ENCODE measurements around the gene TADA2B. TPM values are rescaled to one million over a fixed set of nuclear protein-coding genes. Genes with fewer than 3 reads are reported as not detected.

Gene TADA2B
- total RNA-seq, 2 donors from 2014 or later, result 24.0 to 27.2 TPM

DNA sequence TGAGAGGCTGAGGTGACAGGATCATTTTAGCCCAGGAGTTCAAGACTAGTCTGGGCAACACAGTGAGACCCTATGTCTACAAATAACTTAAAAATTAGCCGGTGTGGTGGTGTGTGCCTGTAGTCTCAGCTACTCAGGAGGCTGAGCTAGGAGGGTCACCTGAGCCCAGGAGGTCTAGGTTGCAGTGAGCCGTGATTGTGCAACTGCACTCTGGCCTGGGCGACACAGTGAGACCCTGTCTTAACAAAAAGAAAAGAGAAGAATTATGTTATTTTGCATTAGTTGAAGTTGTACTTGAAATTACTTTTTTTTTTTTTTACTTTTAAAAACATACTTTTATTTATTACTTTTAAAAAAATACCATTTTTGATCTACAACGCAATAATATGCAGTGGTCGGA, 21.8 kb upstream of the TADA2B start:
- Histone ChIP-seq H3K27ac (no peak overlapping the region), H3K9me3 (no peaks in the 10 kb centered on the region), H3K4me1 (no peaks in the 10 kb centered on the region), H3K9ac (ENCODE audit: low read depth in 2 of 2, low read length in 2 of 2) (no peak overlapping the region), H3K36me3 (no peaks in the 10 kb centered on the region), H3K27me3 (no peaks in the 10 kb centered on the region), H3K4me3 (no peak overlapping the region)
- intact Hi-C loops (cut with DNase I), result no loop called here
- TF ChIP-seq, protein P1, sequence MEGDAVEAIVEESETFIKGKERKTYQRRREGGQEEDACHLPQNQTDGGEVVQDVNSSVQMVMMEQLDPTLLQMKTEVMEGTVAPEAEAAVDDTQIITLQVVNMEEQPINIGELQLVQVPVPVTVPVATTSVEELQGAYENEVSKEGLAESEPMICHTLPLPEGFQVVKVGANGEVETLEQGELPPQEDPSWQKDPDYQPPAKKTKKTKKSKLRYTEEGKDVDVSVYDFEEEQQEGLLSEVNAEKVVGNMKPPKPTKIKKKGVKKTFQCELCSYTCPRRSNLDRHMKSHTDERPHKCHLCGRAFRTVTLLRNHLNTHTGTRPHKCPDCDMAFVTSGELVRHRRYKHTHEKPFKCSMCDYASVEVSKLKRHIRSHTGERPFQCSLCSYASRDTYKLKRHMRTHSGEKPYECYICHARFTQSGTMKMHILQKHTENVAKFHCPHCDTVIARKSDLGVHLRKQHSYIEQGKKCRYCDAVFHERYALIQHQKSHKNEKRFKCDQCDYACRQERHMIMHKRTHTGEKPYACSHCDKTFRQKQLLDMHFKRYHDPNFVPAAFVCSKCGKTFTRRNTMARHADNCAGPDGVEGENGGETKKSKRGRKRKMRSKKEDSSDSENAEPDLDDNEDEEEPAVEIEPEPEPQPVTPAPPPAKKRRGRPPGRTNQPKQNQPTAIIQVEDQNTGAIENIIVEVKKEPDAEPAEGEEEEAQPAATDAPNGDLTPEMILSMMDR (IDR thresholded peaks at IDR 0.05), result no peak
- no peak for DNase-seq

DNA sequence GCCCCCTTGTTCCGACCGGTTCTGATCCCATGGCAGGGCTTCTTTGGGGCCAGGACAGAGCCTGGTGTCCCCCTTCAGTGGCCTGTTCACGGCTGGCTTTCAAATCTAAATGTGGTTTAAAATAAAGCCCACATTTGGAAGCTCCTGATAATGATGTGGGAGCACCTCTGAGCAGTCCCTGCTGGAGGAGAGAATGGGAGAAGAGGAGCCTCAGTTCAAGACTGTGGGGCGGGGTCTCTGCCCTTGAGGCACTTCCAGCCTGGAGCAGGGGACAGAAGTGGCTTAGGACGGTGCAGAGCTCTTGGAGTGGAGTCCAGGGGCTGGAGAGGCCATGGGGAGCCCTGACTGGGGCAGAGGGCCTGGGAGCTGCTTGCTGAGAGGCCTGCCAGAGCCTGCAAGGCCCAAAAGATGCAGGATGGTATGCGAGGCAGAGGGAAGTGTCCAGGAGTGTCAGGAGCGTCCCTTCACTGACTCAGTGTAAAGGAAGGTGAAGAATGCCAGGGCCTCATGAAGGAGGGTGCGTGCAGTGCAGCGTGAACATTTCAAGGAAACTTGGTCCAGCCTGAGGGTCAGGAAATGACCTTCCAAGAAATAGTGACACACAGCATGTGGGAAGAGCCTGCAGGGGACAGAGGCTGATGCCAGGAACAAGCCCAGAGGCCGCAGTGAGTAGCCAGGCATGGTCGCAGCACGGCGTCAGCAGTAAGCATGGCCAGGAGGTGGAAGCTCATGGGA, 21.1 kb upstream of the TADA2B start:
- Histone ChIP-seq H3K9ac (ENCODE audit: low read depth in 2 of 2, low read length in 2 of 2) (no peak overlapping the region), H3K36me3 (no peaks in the 10 kb centered on the region), H3K9me3 (no peaks in the 10 kb centered on the region), H3K4me1 (no peaks in the 10 kb centered on the region), H3K4me3 (no peak overlapping the region), H3K27ac (no peak overlapping the region), H3K27me3 (no peaks in the 10 kb centered on the region)
- no peak for DNase-seq
- TF ChIP-seq, protein P1 (IDR thresholded peaks at IDR 0.05), result no peak
- intact Hi-C loops (cut with DNase I), result no loop called here

DNA sequence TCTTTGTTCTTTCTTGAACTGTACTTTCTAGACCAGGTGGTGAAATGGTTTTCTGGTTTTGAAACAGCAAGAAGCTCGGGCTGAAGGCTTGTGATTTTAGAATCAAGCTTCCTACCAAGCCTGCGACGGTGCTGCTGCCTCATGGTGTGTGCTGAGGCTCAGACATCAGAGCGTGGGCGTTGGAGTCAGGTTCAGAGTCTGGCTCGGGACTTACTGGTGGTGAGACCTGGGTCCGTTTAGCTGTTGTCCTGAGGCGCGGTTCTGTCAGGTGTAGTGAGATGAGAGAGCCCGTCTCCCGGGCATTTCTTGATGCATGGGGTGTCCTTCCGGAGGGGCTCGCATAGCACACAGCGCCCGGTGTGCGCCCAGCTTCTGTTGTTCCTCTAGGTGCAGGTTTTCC, 19.7 kb upstream of the TADA2B start:
- Histone ChIP-seq H3K36me3 (no peaks in the 10 kb centered on the region), H3K9ac (ENCODE audit: low read depth in 2 of 2, low read length in 2 of 2) (no peak overlapping the region), H3K4me1 (no peaks in the 10 kb centered on the region), H3K27me3 (no peaks in the 10 kb centered on the region), H3K27ac (no peak overlapping the region), H3K9me3 (no peaks in the 10 kb centered on the region), H3K4me3 (no peak overlapping the region)
- intact Hi-C loops (cut with DNase I), result no loop called here
- no peak for DNase-seq
- TF ChIP-seq, protein P1 (IDR thresholded peaks at IDR 0.05), result no peak

DNA sequence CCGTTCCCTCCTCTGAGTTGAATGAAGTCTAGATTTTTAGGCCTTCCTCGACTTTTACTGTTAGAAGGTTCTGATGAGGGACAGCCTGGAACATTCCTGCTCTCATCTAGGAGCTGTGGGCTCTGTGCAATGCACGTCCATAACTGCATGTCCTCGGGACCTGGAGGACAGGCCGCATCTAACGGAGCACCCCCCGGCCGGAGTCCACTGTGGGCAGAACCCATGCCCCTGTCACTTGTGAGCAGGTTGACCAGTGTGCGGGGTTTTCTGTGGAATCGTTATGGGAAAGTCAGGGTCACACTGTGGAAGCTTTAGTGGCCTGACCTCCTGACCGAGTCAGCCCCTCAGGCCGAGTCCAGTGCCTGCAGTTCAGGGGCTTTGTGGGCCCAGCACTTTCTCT, 19.3 kb upstream of the TADA2B start:
- intact Hi-C loops (cut with DNase I), result no loop called here
- H3K4me1 ChIP-seq, result no peaks in the 10 kb centered on the region

DNA sequence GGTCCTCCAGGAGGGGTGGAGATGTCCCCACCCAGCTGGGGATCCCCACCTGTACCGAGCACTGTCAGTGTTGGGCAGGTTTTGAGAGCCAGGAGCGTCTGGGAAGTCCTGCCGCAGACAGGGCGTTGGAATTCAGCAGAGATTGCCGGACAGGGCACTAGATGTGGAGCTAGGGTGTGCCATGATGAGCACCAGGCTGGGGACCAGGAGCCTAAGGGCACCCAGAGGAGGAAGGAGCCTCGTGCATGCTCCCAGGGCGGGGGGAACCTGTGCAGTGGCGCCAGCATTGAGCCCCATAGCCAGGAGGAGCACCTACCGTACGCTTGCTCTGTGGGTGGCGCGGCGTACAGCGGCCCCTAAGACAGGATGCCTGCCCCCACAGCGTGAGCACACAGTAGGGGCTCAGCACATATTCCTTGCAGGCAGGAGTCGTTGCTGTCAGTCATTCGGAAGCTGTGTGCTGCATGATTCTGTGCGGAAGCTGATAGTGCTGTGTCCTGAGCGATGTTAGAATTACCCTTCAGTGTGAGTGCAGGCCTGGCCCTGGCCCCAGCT, 18.8 kb upstream of the TADA2B start:
- Histone ChIP-seq H3K4me3 (no peak overlapping the region), H3K27ac (no peak overlapping the region), H3K9ac (ENCODE audit: low read depth in 2 of 2, low read length in 2 of 2) (no peak overlapping the region), H3K4me1 (no peaks in the 10 kb centered on the region), H3K36me3 (no peaks in the 10 kb centered on the region), H3K27me3 (no peaks in the 10 kb centered on the region), H3K9me3 (no peaks in the 10 kb centered on the region)
- intact Hi-C loops (cut with DNase I), result no loop called here
- no peak for DNase-seq
- TF ChIP-seq, protein P1 (IDR thresholded peaks at IDR 0.05), result no peak

More for the DNA sequence above, 19.3 kb upstream of the TADA2B start:
- Histone ChIP-seq H3K4me3 (no peak overlapping the region), H3K9ac (ENCODE audit: low read depth in 2 of 2, low read length in 2 of 2) (no peak overlapping the region), H3K9me3 (no peaks in the 10 kb centered on the region), H3K36me3 (no peaks in the 10 kb centered on the region), H3K27me3 (no peaks in the 10 kb centered on the region), H3K27ac (no peak overlapping the region)
- TF ChIP-seq, protein P1 (IDR thresholded peaks at IDR 0.05), result no peak
- no peak for DNase-seq
